ENCODE results near the gene DHDDS. TPM values are rescaled to one million over a fixed set of nuclear protein-coding genes. Genes with fewer than 3 reads are reported as not detected.

Gene DHDDS
- total RNA-seq, 1 experiment from 2014 or later = 56.7 TPM

DNA sequence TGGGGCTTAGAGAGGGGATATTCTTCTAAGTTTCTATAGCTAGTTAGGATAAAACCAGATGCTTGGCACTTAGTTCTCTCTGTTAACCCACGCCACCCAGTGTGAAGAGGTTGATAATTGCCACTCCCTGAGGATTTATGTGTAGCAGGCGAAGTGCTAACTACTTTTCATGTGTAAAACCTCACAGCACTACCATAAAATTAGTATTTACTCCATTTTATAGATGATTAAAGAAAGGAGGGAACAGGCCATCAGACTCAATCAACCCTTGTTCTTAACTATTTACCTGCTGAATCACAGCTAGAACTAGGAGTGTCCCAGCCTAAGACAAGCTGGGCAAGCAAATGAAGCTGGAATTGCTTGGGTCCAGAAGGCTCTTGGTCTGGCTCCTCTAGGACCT lies 12.6 kb upstream of the DHDDS start:
- intact Hi-C loops (cut with micrococcal nuclease; ENCODE audit: unreplicated experiment) = no loop called here
- BruUV-seq (replicated peaks) = no TSS peak
- DNase-seq (ENCODE audit: low read depth, low spot score) = no peak
- no peak overlapping the region for H3K27ac ChIP-seq (ENCODE audit: low read length)
- TF ChIP-seq TCF7L2 (IDR thresholded peaks at IDR 0.05; ENCODE audit: low read depth, low read length) (no peak), POLR2AphosphoS5 (IDR thresholded peaks at IDR 0.05; ENCODE audit: low read depth, low read length) (no peak), SIN3A (IDR thresholded peaks at IDR 0.05; ENCODE audit: borderline replicate concordance, insufficient read depth, low read depth, low read length) (no peak)
- TF ChIP-seq, protein P1, sequence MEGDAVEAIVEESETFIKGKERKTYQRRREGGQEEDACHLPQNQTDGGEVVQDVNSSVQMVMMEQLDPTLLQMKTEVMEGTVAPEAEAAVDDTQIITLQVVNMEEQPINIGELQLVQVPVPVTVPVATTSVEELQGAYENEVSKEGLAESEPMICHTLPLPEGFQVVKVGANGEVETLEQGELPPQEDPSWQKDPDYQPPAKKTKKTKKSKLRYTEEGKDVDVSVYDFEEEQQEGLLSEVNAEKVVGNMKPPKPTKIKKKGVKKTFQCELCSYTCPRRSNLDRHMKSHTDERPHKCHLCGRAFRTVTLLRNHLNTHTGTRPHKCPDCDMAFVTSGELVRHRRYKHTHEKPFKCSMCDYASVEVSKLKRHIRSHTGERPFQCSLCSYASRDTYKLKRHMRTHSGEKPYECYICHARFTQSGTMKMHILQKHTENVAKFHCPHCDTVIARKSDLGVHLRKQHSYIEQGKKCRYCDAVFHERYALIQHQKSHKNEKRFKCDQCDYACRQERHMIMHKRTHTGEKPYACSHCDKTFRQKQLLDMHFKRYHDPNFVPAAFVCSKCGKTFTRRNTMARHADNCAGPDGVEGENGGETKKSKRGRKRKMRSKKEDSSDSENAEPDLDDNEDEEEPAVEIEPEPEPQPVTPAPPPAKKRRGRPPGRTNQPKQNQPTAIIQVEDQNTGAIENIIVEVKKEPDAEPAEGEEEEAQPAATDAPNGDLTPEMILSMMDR (IDR thresholded peaks at IDR 0.05) = no peak
- no peaks in the 10 kb centered on the region; the same call in 1 of the 2 replicates for H3K4me1 ChIP-seq (ENCODE audit: control insufficient read depth, insufficient read depth, low read length)
- H3K27me3 ChIP-seq (ENCODE audit: control insufficient read depth, insufficient read depth, low read length) = 0 out of 2 replicates have a peak, but pooled peaks cover 2% of the 10 kb centered on the region
- H3K4me3 ChIP-seq (ENCODE audit: low read depth in 2 of 2, low read length in 2 of 2) = no peak overlapping the region
- POLR2A ChIA-PET = no interaction called here
- ATAC-seq = no peak
- no peaks in the 10 kb centered on the region for H3K36me3 ChIP-seq (ENCODE audit: control insufficient read depth, insufficient read depth, low read length)
- CTCF ChIA-PET = interaction anchor here (0.5 kb wide), 1 partner anchor 91 kb away, joined by 6 read pairs; no protein-coding TSS in a partner anchor
- in situ Hi-C loops (cut with HindIII; ENCODE audit: low pct_unique_long_range_greater_than_20kb, low sequenced_read_pairs) = no loop called here
- H3K9me3 ChIP-seq (ENCODE audit: control insufficient read depth, insufficient read depth, low read depth, low read length) = no peaks in the 10 kb centered on the region

- POLR2A ChIA-PET = no interaction called here
Measured at GRCh38 chr1:26429721-26430120, 2.4 kb upstream of the DHDDS start.

More at GRCh38 chr1:26429721-26430120, 2.4 kb upstream of the DHDDS start:
- TF ChIP-seq POLR2AphosphoS5 (IDR thresholded peaks at IDR 0.05; ENCODE audit: low read depth, low read length) (no peak), SIN3A (IDR thresholded peaks at IDR 0.05; ENCODE audit: borderline replicate concordance, insufficient read depth, low read depth, low read length) (no peak), TCF7L2 (IDR thresholded peaks at IDR 0.05; ENCODE audit: low read depth, low read length) (no peak)
- TF ChIP-seq, protein P2, sequence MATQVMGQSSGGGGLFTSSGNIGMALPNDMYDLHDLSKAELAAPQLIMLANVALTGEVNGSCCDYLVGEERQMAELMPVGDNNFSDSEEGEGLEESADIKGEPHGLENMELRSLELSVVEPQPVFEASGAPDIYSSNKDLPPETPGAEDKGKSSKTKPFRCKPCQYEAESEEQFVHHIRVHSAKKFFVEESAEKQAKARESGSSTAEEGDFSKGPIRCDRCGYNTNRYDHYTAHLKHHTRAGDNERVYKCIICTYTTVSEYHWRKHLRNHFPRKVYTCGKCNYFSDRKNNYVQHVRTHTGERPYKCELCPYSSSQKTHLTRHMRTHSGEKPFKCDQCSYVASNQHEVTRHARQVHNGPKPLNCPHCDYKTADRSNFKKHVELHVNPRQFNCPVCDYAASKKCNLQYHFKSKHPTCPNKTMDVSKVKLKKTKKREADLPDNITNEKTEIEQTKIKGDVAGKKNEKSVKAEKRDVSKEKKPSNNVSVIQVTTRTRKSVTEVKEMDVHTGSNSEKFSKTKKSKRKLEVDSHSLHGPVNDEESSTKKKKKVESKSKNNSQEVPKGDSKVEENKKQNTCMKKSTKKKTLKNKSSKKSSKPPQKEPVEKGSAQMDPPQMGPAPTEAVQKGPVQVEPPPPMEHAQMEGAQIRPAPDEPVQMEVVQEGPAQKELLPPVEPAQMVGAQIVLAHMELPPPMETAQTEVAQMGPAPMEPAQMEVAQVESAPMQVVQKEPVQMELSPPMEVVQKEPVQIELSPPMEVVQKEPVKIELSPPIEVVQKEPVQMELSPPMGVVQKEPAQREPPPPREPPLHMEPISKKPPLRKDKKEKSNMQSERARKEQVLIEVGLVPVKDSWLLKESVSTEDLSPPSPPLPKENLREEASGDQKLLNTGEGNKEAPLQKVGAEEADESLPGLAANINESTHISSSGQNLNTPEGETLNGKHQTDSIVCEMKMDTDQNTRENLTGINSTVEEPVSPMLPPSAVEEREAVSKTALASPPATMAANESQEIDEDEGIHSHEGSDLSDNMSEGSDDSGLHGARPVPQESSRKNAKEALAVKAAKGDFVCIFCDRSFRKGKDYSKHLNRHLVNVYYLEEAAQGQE (IDR thresholded peaks at IDR 0.05; ENCODE audit: insufficient read depth in 1 of 2, low read depth in 2 of 2, low read length in 1 of 2) = no peak
- TF ChIP-seq, protein P1 (IDR thresholded peaks at IDR 0.05) = no peak
- in situ Hi-C loops (cut with HindIII; ENCODE audit: low pct_unique_long_range_greater_than_20kb, low sequenced_read_pairs) (no loop called here), intact Hi-C loops (cut with micrococcal nuclease; ENCODE audit: unreplicated experiment) (no loop called here)
- no peaks in the 10 kb centered on the region for H3K9me3 ChIP-seq (ENCODE audit: control insufficient read depth, insufficient read depth, low read depth, low read length)
- no peak overlapping the region for H3K27ac ChIP-seq (ENCODE audit: low read length)
- no peak overlapping the region for H3K4me3 ChIP-seq (ENCODE audit: low read depth in 2 of 2, low read length in 2 of 2)
- CTCF ChIA-PET = interaction anchor here (0.6 to 1.2 kb wide), 2 partner anchors 12 to 121 kb away, joined by 3 read pairs; no protein-coding TSS in a partner anchor
- no TSS peak for BruUV-seq (replicated peaks)
- DNase-seq (ENCODE audit: low read depth, low spot score) (no peak), ATAC-seq (no peak)
- H3K27me3 ChIP-seq (ENCODE audit: control insufficient read depth, insufficient read depth, low read length) = no peaks in the 10 kb centered on the region
- H3K4me1 ChIP-seq (ENCODE audit: control insufficient read depth, insufficient read depth, low read length) = peaks cover 21% of the 10 kb centered on the region
- peaks cover 6% of the 10 kb centered on the region; the same call in 1 of the 2 replicates for H3K36me3 ChIP-seq (ENCODE audit: control insufficient read depth, insufficient read depth, low read length)
